GM18526 (cell line): ENCODE measurements around the gene PNPLA3.
A peak's percentile ranks its signal among the peaks of the same experiment; 100 is the strongest.

Experiments
- POLR2A ChIP-seq: IDR thresholded peaks from 3 replicates; pipeline ENCODE4 v1.6.1; 2011; ENCODE audit not compliant: insufficient read length; ENCODE audit errors: extremely low read depth

Gene PNPLA3

GRCh38 chr22:43944670-43945430 lies 21.2 kb downstream of the PNPLA3 start:
- no peak for TF ChIP-seq POLR2A

- TF ChIP-seq POLR2A: no peak
Measured at GRCh38 chr22:43945632-43946383, 22.2 kb downstream of the PNPLA3 start.

GRCh38 chr22:43946384-43946667 lies 22.7 kb downstream of the PNPLA3 start:
- no peak for TF ChIP-seq POLR2A

DNA sequence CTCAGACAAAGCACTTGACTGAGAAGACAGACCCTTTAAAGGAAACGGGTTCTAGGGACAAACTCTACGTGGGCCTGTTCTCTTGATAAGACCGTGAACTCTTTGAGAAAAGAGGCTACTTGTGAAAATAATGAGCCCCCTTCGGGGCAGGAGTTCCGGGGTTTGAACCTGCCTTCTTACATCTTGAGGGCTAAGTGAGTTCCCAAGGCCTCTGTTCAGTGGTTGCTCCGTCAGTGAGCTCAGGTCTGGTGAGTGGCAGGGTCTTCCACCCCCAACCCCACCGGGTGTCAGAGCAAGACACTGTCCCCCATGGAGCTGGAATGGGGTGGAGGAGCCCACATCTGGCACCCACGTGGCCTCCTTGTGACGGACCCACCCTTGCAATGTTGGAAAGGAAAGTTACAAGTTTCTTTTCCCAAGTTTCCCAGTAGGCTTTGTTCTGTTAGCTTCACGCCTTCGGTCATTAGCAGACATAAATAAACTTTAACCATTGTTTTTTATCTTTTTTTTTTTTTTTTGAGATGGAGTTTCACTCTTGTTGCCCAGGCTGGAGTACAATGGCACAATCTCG lies 25.3 kb downstream of the PNPLA3 start:
- TF ChIP-seq POLR2A: no peak

GRCh38 chr22:43951391-43951790 lies 27.8 kb downstream of the PNPLA3 start:
- no peak for TF ChIP-seq POLR2A

DNA sequence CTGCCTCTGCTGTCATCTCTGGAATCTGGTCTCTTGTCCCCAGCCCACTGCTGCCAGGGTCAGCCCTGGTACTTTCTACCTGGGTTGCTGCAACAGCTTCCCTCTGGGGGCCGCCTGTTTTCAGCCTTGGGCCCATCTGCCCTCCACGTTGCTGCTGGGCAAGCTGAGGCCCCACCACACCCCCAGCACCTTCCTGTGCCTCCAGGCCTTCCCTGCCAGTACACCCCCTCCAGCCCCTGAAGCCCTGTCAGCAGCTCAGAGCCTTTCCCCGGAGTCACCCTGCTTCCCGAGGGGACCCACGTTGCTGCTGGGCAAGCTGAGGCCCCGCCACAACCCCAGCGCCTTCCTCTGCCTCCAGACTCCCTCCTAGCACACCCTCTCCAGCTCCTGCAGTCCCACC lies 28.4 kb downstream of the PNPLA3 start:
- no peak for TF ChIP-seq POLR2A

DNA sequence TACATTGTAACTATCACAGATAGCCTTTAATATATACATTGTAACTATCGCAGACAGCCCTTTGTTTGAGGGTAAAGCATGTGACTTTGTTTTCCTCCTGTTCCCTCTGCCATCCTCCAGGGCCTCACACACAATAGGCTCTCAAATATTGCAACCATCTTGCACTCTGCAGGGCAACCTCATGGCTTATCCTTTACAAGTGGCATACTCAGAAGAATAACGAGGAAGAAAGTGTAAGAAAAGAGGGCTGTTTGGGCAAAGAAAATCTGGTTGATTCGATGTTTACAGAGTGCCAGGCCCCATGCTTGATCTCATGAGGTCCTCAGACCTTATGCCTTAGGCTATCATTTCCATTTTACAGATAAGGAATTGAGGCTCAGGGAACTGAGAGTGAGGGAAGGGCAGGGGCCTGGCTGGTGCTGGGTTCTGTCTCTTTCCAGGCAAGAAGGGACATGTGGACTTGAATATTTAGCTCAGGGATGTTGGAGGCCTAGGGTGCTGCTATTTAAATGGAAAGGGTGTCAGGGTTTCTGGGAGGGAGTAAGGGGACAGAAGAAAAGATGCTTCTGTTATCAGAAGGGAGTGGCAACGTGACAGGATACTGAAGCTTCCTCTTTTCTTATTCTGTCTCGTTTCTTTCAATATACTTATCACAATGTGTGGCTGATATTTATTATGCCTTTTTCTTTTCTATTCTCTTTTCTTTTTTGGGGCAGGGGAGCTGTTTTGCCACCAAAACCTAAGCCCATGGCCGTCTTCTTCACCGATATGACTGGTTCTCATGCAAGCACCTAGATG lies 30.6 kb downstream of the PNPLA3 start:
- no peak for TF ChIP-seq POLR2A

DNA sequence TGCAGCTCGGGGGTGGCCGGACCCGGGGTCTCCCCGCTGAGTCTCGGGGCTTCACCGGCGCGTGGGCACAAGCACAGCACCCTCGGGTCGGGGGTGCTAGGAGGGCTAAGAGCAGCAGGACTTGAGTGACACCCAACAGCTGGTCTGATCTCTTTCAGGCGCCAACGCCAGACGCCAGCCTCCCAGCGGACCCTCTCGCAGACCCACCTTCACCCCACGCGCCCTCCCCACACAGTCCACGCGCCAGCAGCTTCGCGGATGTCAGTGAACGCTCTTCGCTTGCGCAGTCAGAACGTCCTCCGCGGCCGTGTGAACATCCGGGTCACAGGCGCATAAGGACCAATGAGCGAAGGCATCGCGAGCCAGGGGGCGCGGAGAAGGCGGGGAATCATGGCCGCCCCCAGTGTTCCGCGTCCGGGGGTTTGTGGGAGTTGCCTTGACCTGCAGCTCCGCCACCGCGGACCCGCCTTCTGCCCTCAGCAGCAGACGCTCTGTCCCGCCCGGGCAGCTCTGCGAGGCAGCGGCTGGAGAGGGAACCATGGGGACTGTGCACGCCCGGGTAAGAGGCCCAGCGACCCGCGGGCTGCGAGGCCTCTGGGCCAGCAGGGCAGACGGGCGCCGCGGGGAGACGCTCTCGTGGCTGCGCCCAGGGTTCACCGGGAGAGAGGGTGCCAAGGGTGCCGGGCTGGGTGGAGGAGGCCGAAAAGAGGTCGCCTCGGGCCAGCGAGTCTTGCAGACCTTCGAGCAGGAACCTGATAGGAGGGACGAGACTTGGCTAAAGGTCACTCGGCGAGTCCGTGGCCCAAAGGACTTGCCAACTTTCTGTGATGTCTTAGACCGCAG lies 31.7 kb downstream of the PNPLA3 start, which contains the start of gene SAMM50:
SAMM50 (plus strand) TSS at position 403 of the 843 bp plus-strand sequence; CDS start at position 539, 136 bp downstream.
- TF ChIP-seq POLR2A: peak; percentile 97

GRCh38 chr22:43955883-43956782 lies 32.5 kb downstream of the PNPLA3 start:
- TF ChIP-seq POLR2A: no peak

GRCh38 chr22:43956805-43957463 lies 33.3 kb downstream of the PNPLA3 start:
- no peak for TF ChIP-seq POLR2A

DNA sequence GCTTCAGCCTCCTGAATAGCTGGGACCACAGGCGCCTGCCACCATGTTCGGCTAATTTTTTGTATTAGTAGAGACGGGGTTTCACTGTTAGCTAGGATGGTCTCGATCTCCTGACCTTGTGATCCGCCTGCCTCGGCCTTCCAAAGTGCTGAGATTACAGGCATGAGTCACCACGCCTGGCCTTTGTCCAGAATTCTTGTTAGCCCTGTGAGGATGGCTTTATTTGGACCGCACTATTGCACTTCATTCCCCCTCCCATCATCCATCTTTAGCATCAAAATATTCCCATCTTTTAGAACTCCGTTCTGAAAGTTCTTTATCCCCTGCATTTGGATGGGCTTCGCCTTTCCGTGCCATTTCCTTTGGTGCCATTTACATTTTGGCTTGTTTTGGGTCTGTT lies 34.3 kb downstream of the PNPLA3 start:
- no peak for TF ChIP-seq POLR2A

- TF ChIP-seq POLR2A: no peak
Measured at GRCh38 chr22:43964314-43964857, 40.8 kb downstream of the PNPLA3 start.

- no peak for TF ChIP-seq POLR2A
Measured at GRCh38 chr22:43967069-43967468, 43.5 kb downstream of the PNPLA3 start.
